Subcutaneous abdominal adipose tissue (tissue), 5 donors: ENCODE results near the gene NFU1.

Source experiments
- H3K27ac ChIP-seq: one replicate; pipeline ENCODE4 v1.7.0; 2013; ENCODE audit warnings: low read depth, mild to moderate bottlenecking, inconsistent platforms, low read length, moderate library complexity
- H3K27me3 ChIP-seq, 5 donors: one replicate each; pipeline ENCODE4 v1.7.0; 2013; ENCODE audit warnings: low read length in 5 of 5, inconsistent platforms in 1 of 5; ENCODE audit not compliant: control insufficient read depth in 5 of 5, insufficient read depth in 4 of 5
- H3K36me3 ChIP-seq, 5 donors: one replicate each; pipeline ENCODE4 v1.7.0; 2013; ENCODE audit warnings: low read length in 5 of 5; ENCODE audit not compliant: control insufficient read depth in 5 of 5, insufficient read depth in 5 of 5
- H3K4me1 ChIP-seq, 5 donors: one replicate each; pipeline ENCODE4 v1.7.0; 2013; ENCODE audit warnings: low read length in 5 of 5, mild to moderate bottlenecking in 3 of 5, moderate library complexity in 1 of 5; ENCODE audit not compliant: control insufficient read depth in 5 of 5, insufficient read depth in 5 of 5
- H3K4me3 ChIP-seq, 5 donors: one replicate each; pipeline ENCODE4 v1.7.0; 2013; ENCODE audit warnings: low read length in 5 of 5, low read depth in 1 of 5
- H3K9ac ChIP-seq, 5 donors: one replicate each; pipeline ENCODE4 v1.7.0; 2013; ENCODE audit warnings: low read length in 5 of 5, mild to moderate bottlenecking in 4 of 5, moderate library complexity in 3 of 5
- H3K9me3 ChIP-seq, 5 donors: one replicate each; pipeline ENCODE4 v1.7.0; 2013; ENCODE audit warnings: low read length in 5 of 5; ENCODE audit not compliant: control insufficient read depth in 5 of 5
- donor health status: healthy.
- donor health status: healthy.
- donor health status: healthy.
- donor health status: healthy.
- donor health status: healthy.

The NFU1 gene

GRCh38 chr2:69395866-69396265 lies 41.4 kb downstream of the NFU1 start:
- peaks cover 28 to 54% (median 45%) of the 10 kb centered on the region in 5 donors for H3K36me3 ChIP-seq
- no peak overlapping the region for H3K9ac ChIP-seq
- no peak overlapping the region for H3K27ac ChIP-seq
- no peaks in the 10 kb centered on the region for H3K27me3 ChIP-seq
- no peak overlapping the region for H3K4me3 ChIP-seq
- H3K9me3 ChIP-seq = no peaks in the 10 kb centered on the region
- H3K4me1 ChIP-seq = peaks cover 0 to 5% (median 3%) of the 10 kb centered on the region in 5 donors

- no peak overlapping the region for H3K9ac ChIP-seq
- H3K27me3 ChIP-seq = no peaks in the 10 kb centered on the region
- no peak overlapping the region for H3K4me3 ChIP-seq
- peaks cover 0 to 21% (median 14%) of the 10 kb centered on the region in 5 donors for H3K4me1 ChIP-seq
- H3K9me3 ChIP-seq = no peaks in the 10 kb centered on the region
- no peak overlapping the region for H3K27ac ChIP-seq
- H3K36me3 ChIP-seq = peaks cover 17 to 39% (median 33%) of the 10 kb centered on the region in 5 donors
Observed at GRCh38 chr2:69393963-69394362, 43.3 kb downstream of the NFU1 start.

GRCh38 chr2:69390471-69390870 lies 46.8 kb downstream of the NFU1 start:
- Histone ChIP-seq H3K4me3 (no peak overlapping the region), H3K36me3 (peaks cover 7 to 20% (median 16%) of the 10 kb centered on the region in 5 donors), H3K9ac (no peak overlapping the region), H3K27me3 (no peaks in the 10 kb centered on the region), H3K4me1 (peaks cover 0 to 40% (median 33%) of the 10 kb centered on the region in 5 donors), H3K27ac (peak overlapping the region; percentile 55), H3K9me3 (no peaks in the 10 kb centered on the region)

GRCh38 chr2:69390001-69390400 lies 47.2 kb downstream of the NFU1 start:
- no peak overlapping the region for H3K4me3 ChIP-seq
- H3K27ac ChIP-seq = peak overlapping the region; percentile 55
- H3K36me3 ChIP-seq = peaks cover 7 to 17% (median 14%) of the 10 kb centered on the region in 5 donors
- H3K9me3 ChIP-seq = no peaks in the 10 kb centered on the region
- peaks cover 0 to 45% (median 36%) of the 10 kb centered on the region in 5 donors for H3K4me1 ChIP-seq
- H3K27me3 ChIP-seq = no peaks in the 10 kb centered on the region
- peak overlapping the region in 1 of 5 donors; percentile 6 for H3K9ac ChIP-seq

GRCh38 chr2:69389271-69389670 lies 48.0 kb downstream of the NFU1 start:
- Histone ChIP-seq H3K4me1 (peaks cover 0 to 49% (median 38%) of the 10 kb centered on the region in 5 donors), H3K9ac (no peak overlapping the region), H3K4me3 (no peak overlapping the region), H3K27ac (no peak overlapping the region), H3K27me3 (no peaks in the 10 kb centered on the region), H3K9me3 (no peaks in the 10 kb centered on the region), H3K36me3 (peaks cover 3 to 10% (median 9%) of the 10 kb centered on the region in 5 donors)

GRCh38 chr2:69387770-69388481 lies 49.3 kb downstream of the NFU1 start:
- H3K27ac ChIP-seq = peak overlapping the region; percentile 86
- peak overlapping the region; percentile 61 to 91 (median 82) for H3K4me3 ChIP-seq
- H3K27me3 ChIP-seq = no peaks in the 10 kb centered on the region
- no peaks in the 10 kb centered on the region for H3K9me3 ChIP-seq
- no peaks in the 10 kb centered on the region for H3K36me3 ChIP-seq
- peaks cover 0 to 54% (median 44%) of the 10 kb centered on the region in 5 donors for H3K4me1 ChIP-seq
- H3K9ac ChIP-seq = peak overlapping the region in 3 of 5 donors; percentile 73 to 80 (median 75)

GRCh38 chr2:69386789-69387734 lies 50.2 kb downstream of the NFU1 start, which contains the start of gene GFPT1:
Gene GFPT1 (minus strand): TSS chr2:69387227. CDS start chr2:69387071, 156 bp downstream.
- H3K27ac ChIP-seq = peak within 1 kb of the TSS; percentile 86
- H3K4me3 ChIP-seq = peak within 1 kb of the TSS; percentile 78 to 91 (median 83)
- H3K4me1 ChIP-seq = peaks cover 3 to 63% (median 52%) of the 10 kb centered on the region in 5 donors

GRCh38 chr2:69386360-69386759 lies 50.9 kb downstream of the NFU1 start:
- Histone ChIP-seq H3K4me1 (peaks cover 4 to 70% (median 59%) of the 10 kb centered on the region in 5 donors), H3K27me3 (no peaks in the 10 kb centered on the region), H3K9me3 (no peaks in the 10 kb centered on the region), H3K9ac (peak overlapping the region; percentile 57 to 88 (median 79)), H3K4me3 (peak overlapping the region; percentile 78 to 91 (median 83)), H3K36me3 (no peaks in the 10 kb centered on the region), H3K27ac (peak overlapping the region; percentile 86)

More at GRCh38 chr2:69386789-69387734, 50.2 kb downstream of the NFU1 start, which contains the start of gene GFPT1:
- Histone ChIP-seq H3K9me3 (no peaks in the 10 kb centered on the region), H3K9ac (peak within 1 kb of the TSS; percentile 73 to 88 (median 79)), H3K36me3 (no peaks in the 10 kb centered on the region), H3K27me3 (no peaks in the 10 kb centered on the region)

- H3K27ac ChIP-seq = peak overlapping the region; percentile 86
- peak overlapping the region in 4 of 5 donors; percentile 45 to 88 (median 68) for H3K9ac ChIP-seq
- H3K9me3 ChIP-seq = no peaks in the 10 kb centered on the region
- peaks cover 4 to 69% (median 61%) of the 10 kb centered on the region in 5 donors for H3K4me1 ChIP-seq
- peak overlapping the region; percentile 78 to 91 (median 83) for H3K4me3 ChIP-seq
- no peaks in the 10 kb centered on the region for H3K27me3 ChIP-seq
- H3K36me3 ChIP-seq = no peaks in the 10 kb centered on the region
Observed at GRCh38 chr2:69385443-69386151, 51.6 kb downstream of the NFU1 start.
